KBM-7 (cell line): ENCODE results near the gene PKD1L1.
"Not testable (repeated sequence)": the region's sequence is repeated elsewhere in the genome, so short reads cannot be mapped to it uniquely, and the experiment has no call there.

Experiments
- DNase-seq: peaks from one replicate; pipeline ENCODE4 v3.0.0-alpha.2; 2015
- in situ Hi-C: fragments of 300-500 bp; cut with MboI; formaldehyde crosslinking; loops from 2 replicates; pipeline ENCODE4 v1.14.3; 2020; ENCODE audit warnings: low sequenced_read_pairs, low pct_unique_long_range_greater_than_20kb, mixed read lengths

PKD1L1 gene

GRCh38 chr7:47940088-47941013 lies 7.9 kb downstream of the PKD1L1 start:
- in situ Hi-C loops, result loop anchor here (10.0 kb wide), 1 partner anchor 174 kb away; no protein-coding TSS in a partner anchor

GRCh38 chr7:47939425-47940036 lies 8.7 kb downstream of the PKD1L1 start:
- in situ Hi-C loops, result loop anchor here (10.0 kb wide), 1 partner anchor 175 kb away; no protein-coding TSS in a partner anchor
- no peak for DNase-seq

More at GRCh38 chr7:47940088-47941013, 7.9 kb downstream of the PKD1L1 start:
- DNase-seq, result no peak

- DNase-seq, result no peak
Observed at GRCh38 chr7:47938574-47939165, 9.6 kb downstream of the PKD1L1 start.

GRCh38 chr7:47937711-47938573 lies 10.3 kb downstream of the PKD1L1 start:
- in situ Hi-C loops, result no loop called here
- no peak for DNase-seq

More at GRCh38 chr7:47938574-47939165, 9.6 kb downstream of the PKD1L1 start:
- in situ Hi-C loops, result no loop called here

- DNase-seq, result peak; percentile 37
Observed at GRCh38 chr7:47937065-47937687, 11.1 kb downstream of the PKD1L1 start.

GRCh38 chr7:47936323-47936722 lies 11.9 kb downstream of the PKD1L1 start:
- in situ Hi-C loops, result no loop called here
- DNase-seq, result no peak

More at GRCh38 chr7:47937065-47937687, 11.1 kb downstream of the PKD1L1 start:
- in situ Hi-C loops, result no loop called here

GRCh38 chr7:47935336-47935735 lies 12.9 kb downstream of the PKD1L1 start:
- DNase-seq, result no peak
- in situ Hi-C loops, result no loop called here

- in situ Hi-C loops, result no loop called here
- DNase-seq, result no peak
Observed at GRCh38 chr7:47934831-47935230, 13.4 kb downstream of the PKD1L1 start.

- in situ Hi-C loops, result no loop called here
Observed at GRCh38 chr7:47933215-47933614, 15.1 kb downstream of the PKD1L1 start.

GRCh38 chr7:47932466-47933037 lies 15.7 kb downstream of the PKD1L1 start:
- in situ Hi-C loops, result no loop called here
- no peak for DNase-seq

More at GRCh38 chr7:47933215-47933614, 15.1 kb downstream of the PKD1L1 start:
- DNase-seq, result no peak

GRCh38 chr7:47932016-47932415 lies 16.2 kb downstream of the PKD1L1 start:
- in situ Hi-C loops, result no loop called here
- DNase-seq, result no peak

- DNase-seq, result no peak
- in situ Hi-C loops, result no loop called here
Observed at GRCh38 chr7:47931005-47932004, 17.0 kb downstream of the PKD1L1 start.

GRCh38 chr7:47924266-47924665 lies 24.0 kb downstream of the PKD1L1 start:
- in situ Hi-C loops, result no loop called here
- DNase-seq, result no peak

- in situ Hi-C loops, result not testable (repeated sequence)
Observed at GRCh38 chr7:47923081-47923875, 25.0 kb downstream of the PKD1L1 start.

GRCh38 chr7:47916514-47916913 lies 31.8 kb downstream of the PKD1L1 start:
- DNase-seq, in situ Hi-C loops: not testable (repeated sequence)

More at GRCh38 chr7:47923081-47923875, 25.0 kb downstream of the PKD1L1 start:
- DNase-seq, result not testable (repeated sequence)

- no peak for DNase-seq
- in situ Hi-C loops, result no loop called here
Observed at GRCh38 chr7:47915616-47915976, 32.7 kb downstream of the PKD1L1 start.
